ENCODE measurements around the gene PPP1R27.

The PPP1R27 gene

GRCh38 chr17:81810892-81811704 is 23.8 kb downstream of the PPP1R27 start:
- peaks cover under 1% of the 10 kb centered on the region for H3K27me3 ChIP-seq (ENCODE audit: control insufficient read depth, insufficient read depth, low read length)
- H3K4me1 ChIP-seq (ENCODE audit: control insufficient read depth, insufficient read depth, low read length) = no peaks in the 10 kb centered on the region
- no peak overlapping the region for H3K4me3 ChIP-seq (ENCODE audit: low read depth, low read length)
- no peaks in the 10 kb centered on the region for H3K9me3 ChIP-seq (ENCODE audit: control insufficient read depth, insufficient read depth, low read length)
- H3K9ac ChIP-seq (ENCODE audit: low read depth, low read length) = no peak overlapping the region
- H3K36me3 ChIP-seq (ENCODE audit: control insufficient read depth, insufficient read depth, low read length) = no peaks in the 10 kb centered on the region

DNA sequence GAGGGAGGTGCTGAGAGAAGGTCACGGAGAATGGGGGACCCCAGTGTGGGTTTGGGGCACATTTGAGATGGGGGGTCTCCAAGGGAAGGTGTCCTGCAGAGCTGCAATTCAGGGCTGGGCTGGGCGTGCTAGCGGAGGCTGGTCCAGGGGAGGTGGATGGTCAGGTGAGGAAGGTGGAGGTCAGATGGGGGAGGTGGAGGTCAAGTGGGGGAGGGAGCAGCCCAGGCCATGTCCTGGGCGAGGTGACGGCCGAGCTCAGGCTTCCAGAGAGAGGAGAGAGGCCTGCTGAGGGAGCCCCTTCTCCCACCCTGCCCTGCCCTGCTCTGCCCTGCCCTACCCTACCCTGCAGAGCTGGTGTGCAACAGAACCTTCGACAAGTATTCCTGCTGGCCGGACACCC is 24.4 kb downstream of the PPP1R27 start:
- H3K4me3 ChIP-seq (ENCODE audit: low read depth, low read length) = no peak overlapping the region
- H3K9ac ChIP-seq (ENCODE audit: low read depth, low read length) = no peak overlapping the region
- H3K27me3 ChIP-seq (ENCODE audit: control insufficient read depth, insufficient read depth, low read length) = peaks cover 6% of the 10 kb centered on the region
- no peaks in the 10 kb centered on the region for H3K36me3 ChIP-seq (ENCODE audit: control insufficient read depth, insufficient read depth, low read length)
- no peaks in the 10 kb centered on the region for H3K4me1 ChIP-seq (ENCODE audit: control insufficient read depth, insufficient read depth, low read length)
- H3K9me3 ChIP-seq (ENCODE audit: control insufficient read depth, insufficient read depth, low read length) = no peaks in the 10 kb centered on the region

DNA sequence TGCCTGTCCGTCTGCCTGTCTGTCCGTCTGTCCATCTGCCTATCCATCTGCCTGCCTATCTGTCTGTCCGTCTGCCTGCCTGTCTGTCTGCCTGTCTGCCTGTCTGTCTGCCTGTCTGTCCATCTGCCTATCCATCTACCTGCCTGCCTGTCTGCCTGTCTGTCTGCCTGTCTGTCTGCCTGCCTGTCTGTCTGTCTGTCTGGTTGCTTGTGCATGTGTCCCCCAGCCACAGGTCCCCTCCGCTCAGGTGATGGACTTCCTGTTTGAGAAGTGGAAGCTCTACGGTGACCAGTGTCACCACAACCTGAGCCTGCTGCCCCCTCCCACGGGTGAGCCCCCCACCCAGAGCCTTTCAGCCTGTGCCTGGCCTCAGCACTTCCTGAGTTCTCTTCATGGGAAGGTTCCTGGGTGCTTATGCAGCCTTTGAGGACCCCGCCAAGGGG is 25.3 kb downstream of the PPP1R27 start:
- H3K9me3 ChIP-seq (ENCODE audit: control insufficient read depth, insufficient read depth, low read length) = no peaks in the 10 kb centered on the region
- H3K27me3 ChIP-seq (ENCODE audit: control insufficient read depth, insufficient read depth, low read length) = peaks cover 11% of the 10 kb centered on the region
- H3K9ac ChIP-seq (ENCODE audit: low read depth, low read length) = no peak overlapping the region
- no peaks in the 10 kb centered on the region for H3K4me1 ChIP-seq (ENCODE audit: control insufficient read depth, insufficient read depth, low read length)
- no peaks in the 10 kb centered on the region for H3K36me3 ChIP-seq (ENCODE audit: control insufficient read depth, insufficient read depth, low read length)
- H3K4me3 ChIP-seq (ENCODE audit: low read depth, low read length) = no peak overlapping the region

GRCh38 chr17:81808778-81809555 is 25.9 kb downstream of the PPP1R27 start:
- Histone ChIP-seq H3K36me3 (ENCODE audit: control insufficient read depth, insufficient read depth, low read length) (no peaks in the 10 kb centered on the region), H3K9me3 (ENCODE audit: control insufficient read depth, insufficient read depth, low read length) (no peaks in the 10 kb centered on the region), H3K4me1 (ENCODE audit: control insufficient read depth, insufficient read depth, low read length) (no peaks in the 10 kb centered on the region), H3K4me3 (ENCODE audit: low read depth, low read length) (no peak overlapping the region), H3K27me3 (ENCODE audit: control insufficient read depth, insufficient read depth, low read length) (peaks cover 13% of the 10 kb centered on the region), H3K9ac (ENCODE audit: low read depth, low read length) (no peak overlapping the region)

- peaks cover 23% of the 10 kb centered on the region for H3K27me3 ChIP-seq (ENCODE audit: control insufficient read depth, insufficient read depth, low read length)
- H3K9me3 ChIP-seq (ENCODE audit: control insufficient read depth, insufficient read depth, low read length) = no peaks in the 10 kb centered on the region
- H3K9ac ChIP-seq (ENCODE audit: low read depth, low read length) = no peak overlapping the region
- H3K4me3 ChIP-seq (ENCODE audit: low read depth, low read length) = no peak overlapping the region
- no peaks in the 10 kb centered on the region for H3K36me3 ChIP-seq (ENCODE audit: control insufficient read depth, insufficient read depth, low read length)
- H3K4me1 ChIP-seq (ENCODE audit: control insufficient read depth, insufficient read depth, low read length) = no peaks in the 10 kb centered on the region
These were observed 27.0 kb downstream of the PPP1R27 start for GRCh38 chr17:81807839-81808238.

- H3K9me3 ChIP-seq (ENCODE audit: control insufficient read depth, insufficient read depth, low read length) = no peaks in the 10 kb centered on the region
- H3K9ac ChIP-seq (ENCODE audit: low read depth, low read length) = no peak overlapping the region
- H3K36me3 ChIP-seq (ENCODE audit: control insufficient read depth, insufficient read depth, low read length) = no peaks in the 10 kb centered on the region
- H3K4me3 ChIP-seq (ENCODE audit: low read depth, low read length) = no peak overlapping the region
- no peaks in the 10 kb centered on the region for H3K4me1 ChIP-seq (ENCODE audit: control insufficient read depth, insufficient read depth, low read length)
- peaks cover 29% of the 10 kb centered on the region for H3K27me3 ChIP-seq (ENCODE audit: control insufficient read depth, insufficient read depth, low read length)
These were observed 27.6 kb downstream of the PPP1R27 start for GRCh38 chr17:81807210-81807719.

DNA sequence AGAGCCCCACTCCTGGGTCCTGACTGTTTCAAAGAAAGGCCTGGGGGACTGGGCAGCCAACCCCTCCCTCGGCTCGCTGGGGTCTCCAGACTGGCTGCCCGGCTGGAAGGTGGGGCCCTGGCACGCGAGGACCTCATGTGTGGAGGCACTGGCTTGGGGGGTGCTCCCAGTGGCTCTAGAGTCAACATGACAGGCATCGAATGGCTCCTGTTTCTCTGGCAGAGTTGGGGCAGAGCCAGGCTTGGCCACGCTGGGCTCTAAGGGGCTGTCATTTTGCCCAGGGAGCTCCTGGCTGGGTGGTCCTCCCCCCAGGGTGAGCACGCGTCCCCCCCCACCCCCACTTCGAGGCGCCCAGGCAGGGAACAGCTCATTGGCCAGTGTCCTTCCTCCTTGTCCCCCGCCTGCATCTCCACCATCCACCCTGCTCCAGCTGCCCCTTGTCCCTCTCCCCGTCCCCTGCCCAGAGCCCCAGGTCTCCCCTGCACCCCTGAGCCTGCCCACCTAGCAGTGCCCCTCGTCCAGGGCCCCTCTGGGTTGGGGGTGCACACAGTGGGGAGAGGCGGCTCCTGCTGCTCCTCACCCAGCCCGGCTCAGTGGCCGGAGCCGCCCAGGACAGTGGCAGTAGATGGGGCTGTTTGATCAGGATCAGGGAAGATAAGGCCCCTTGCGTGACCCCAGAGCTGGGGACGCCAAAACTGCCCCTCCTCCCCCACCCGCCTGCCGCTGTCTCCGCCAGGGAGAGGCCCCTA is 28.2 kb downstream of the PPP1R27 start:
- no peak overlapping the region for H3K9ac ChIP-seq (ENCODE audit: low read depth, low read length)
- no peaks in the 10 kb centered on the region for H3K9me3 ChIP-seq (ENCODE audit: control insufficient read depth, insufficient read depth, low read length)
- H3K36me3 ChIP-seq (ENCODE audit: control insufficient read depth, insufficient read depth, low read length) = no peaks in the 10 kb centered on the region
- no peaks in the 10 kb centered on the region for H3K4me1 ChIP-seq (ENCODE audit: control insufficient read depth, insufficient read depth, low read length)
- H3K27me3 ChIP-seq (ENCODE audit: control insufficient read depth, insufficient read depth, low read length) = peaks cover 35% of the 10 kb centered on the region
- H3K4me3 ChIP-seq (ENCODE audit: low read depth, low read length) = no peak overlapping the region

- no peaks in the 10 kb centered on the region for H3K9me3 ChIP-seq (ENCODE audit: control insufficient read depth, insufficient read depth, low read length)
- H3K4me3 ChIP-seq (ENCODE audit: low read depth, low read length) = no peak overlapping the region
- H3K36me3 ChIP-seq (ENCODE audit: control insufficient read depth, insufficient read depth, low read length) = no peaks in the 10 kb centered on the region
- H3K4me1 ChIP-seq (ENCODE audit: control insufficient read depth, insufficient read depth, low read length) = no peaks in the 10 kb centered on the region
- peaks cover 40% of the 10 kb centered on the region for H3K27me3 ChIP-seq (ENCODE audit: control insufficient read depth, insufficient read depth, low read length)
- H3K9ac ChIP-seq (ENCODE audit: low read depth, low read length) = no peak overlapping the region
These were observed 29.0 kb downstream of the PPP1R27 start for GRCh38 chr17:81805707-81806460.

- no peaks in the 10 kb centered on the region for H3K36me3 ChIP-seq (ENCODE audit: control insufficient read depth, insufficient read depth, low read length)
- H3K9ac ChIP-seq (ENCODE audit: low read depth, low read length) = no peak overlapping the region
- H3K4me3 ChIP-seq (ENCODE audit: low read depth, low read length) = peak overlapping the region; percentile 43
- H3K9me3 ChIP-seq (ENCODE audit: control insufficient read depth, insufficient read depth, low read length) = no peaks in the 10 kb centered on the region
- no peaks in the 10 kb centered on the region for H3K4me1 ChIP-seq (ENCODE audit: control insufficient read depth, insufficient read depth, low read length)
- peaks cover 40% of the 10 kb centered on the region for H3K27me3 ChIP-seq (ENCODE audit: control insufficient read depth, insufficient read depth, low read length)
These were observed 30.1 kb downstream of the PPP1R27 start for GRCh38 chr17:81804559-81805399.

- Histone ChIP-seq H3K9me3 (ENCODE audit: control insufficient read depth, insufficient read depth, low read length) (no peaks in the 10 kb centered on the region), H3K4me3 (ENCODE audit: low read depth, low read length) (peak within 1 kb of the TSS; percentile 43), H3K4me1 (ENCODE audit: control insufficient read depth, insufficient read depth, low read length) (no peaks in the 10 kb centered on the region), H3K36me3 (ENCODE audit: control insufficient read depth, insufficient read depth, low read length) (no peaks in the 10 kb centered on the region), H3K27me3 (ENCODE audit: control insufficient read depth, insufficient read depth, low read length) (peaks cover 40% of the 10 kb centered on the region), H3K9ac (ENCODE audit: low read depth, low read length) (no peak within 1 kb of the TSS)
These were observed 30.9 kb downstream of the PPP1R27 start, which contains the start of gene GCGR for GRCh38 chr17:81803728-81804558. TSS of gene GCGR (plus strand) at chr17:81804150. CDS start at chr17:81809019, 4,869 bp downstream.

Data from iPS-15b (cell line).